ENCODE measurements around the gene HMCN2.

- no peak for TF ChIP-seq EZH2phosphoT487 (IDR thresholded peaks at IDR 0.05; ENCODE audit: insufficient read depth, low read depth)
- TF ChIP-seq EZH2 (IDR thresholded peaks at IDR 0.05; ENCODE audit: insufficient read depth, poor library complexity, severe bottlenecking), result no peak
Observed at GRCh38 chr9:130260816-130261765, 4.5 kb upstream of the HMCN2 start.

Data from GM23248 (cell line).